Testis (tissue), 3 donors: ENCODE data around the gene CTBP1. TPM values are rescaled to one million over a fixed set of nuclear protein-coding genes. Genes with fewer than 3 reads are reported as not detected.

Source experiments
- DNase-seq: peaks from one replicate; pipeline ENCODE4 v3.0.0-alpha.2; 2019
- H3K27ac ChIP-seq, 2 donors: fragments of 200-600 bp; sonication (generic); one replicate each; pipeline ENCODE4 v1.5.1; 2019
- H3K27me3 ChIP-seq: fragments of 200-600 bp; sonication (generic); one replicate; pipeline ENCODE4 v1.5.1; 2019
- H3K36me3 ChIP-seq: fragments of 200-600 bp; sonication (generic); one replicate; pipeline ENCODE4 v1.5.1; 2017; ENCODE audit warnings: low read depth; ENCODE audit errors: missing control alignments
- H3K4me1 ChIP-seq: fragments of 200-600 bp; sonication (generic); one replicate; pipeline ENCODE4 v1.5.1; 2019
- H3K4me3 ChIP-seq, 2 donors: fragments of 200-600 bp; sonication (generic); one replicate each; pipeline ENCODE4 v1.5.1; 2017 to 2019
- H3K9me3 ChIP-seq: fragments of 200-600 bp; sonication (generic); one replicate; pipeline ENCODE4 v1.5.1; 2017
- CTCF ChIP-seq, 3 experiments: fragments of 450-650 bp in 2 of 3; fragments of 200-600 bp in 1 of 3; sonication (generic) in 1 of 3; IDR thresholded peaks; one replicate each; pipeline ENCODE4 v1.5.1; 2016 to 2019; ENCODE audit warnings: antibody characterized with exemption in 3 of 3, mild to moderate bottlenecking in 2 of 3, moderate library complexity in 1 of 3
- POLR2A ChIP-seq: fragments of 450-650 bp; IDR thresholded peaks from one replicate; pipeline ENCODE4 v1.6.1; 2017; ENCODE audit warnings: antibody characterized with exemption, mild to moderate bottlenecking, moderate library complexity
- WGBS, 2 donors: methylation state at CpG; one replicate each; pipeline ENCODE4 v1.1.5; 2018; 5-methylcytosine and 5-hydroxymethylcytosine counted together
- intact Hi-C: fragments of 100-400 bp; cut with DNase I; formaldehyde crosslinking; loops from one replicate; pipeline ENCODE4 v1.15.1; 2023; ENCODE audit warnings: low total_unique reads
- polyA plus RNA-seq: library from polyadenylated mRNA; stranded (reverse); fragments of 350-450 nt; fragmentation: Illumina TruSeq; extraction: RNeasy Lipid Tissue Mini Kit (QIAGEN cat#74804); gene quantifications from one replicate; pipeline ENCODE4 v1.2.3, GENCODE V29; 2014; ENCODE audit warnings: low read depth, low replicate concordance; ENCODE audit not compliant: insufficient read depth
- total RNA-seq, 2 donors: library from RNA; depleted of rRNA; stranded (reverse); fragments of >200 nt; gene quantifications; one replicate each; pipeline ENCODE4 v1.2.3, GENCODE V29; 2016

The CTBP1 gene
- total and polyA plus RNA-seq, 3 donors from 2014 or later = 72.6 to 245 (median 240) TPM

GRCh38 chr4:1199556-1200331 lies 49.2 kb downstream of the CTBP1 start:
- Histone ChIP-seq H3K4me3 (no peak overlapping the region), H3K27ac (no peak overlapping the region), H3K4me1 (no peaks in the 10 kb centered on the region), H3K9me3 (no peaks in the 10 kb centered on the region), H3K36me3 (no peaks in the 10 kb centered on the region), H3K27me3 (no peaks in the 10 kb centered on the region)
- DNase-seq = peak; percentile 11
- intact Hi-C loops = no loop called here
- WGBS, 2 donors = 75 to 89% methylated on average over 25 to 27 of the region's 27 CpGs
- TF ChIP-seq CTCF (IDR thresholded peaks at IDR 0.05) (no peak), POLR2A (no peak)

GRCh38 chr4:1198098-1198844 lies 50.7 kb downstream of the CTBP1 start:
- H3K9me3 ChIP-seq = no peaks in the 10 kb centered on the region
- no peak overlapping the region for H3K4me3 ChIP-seq
- H3K27ac ChIP-seq = no peak overlapping the region
- no peaks in the 10 kb centered on the region for H3K36me3 ChIP-seq
- WGBS, 2 donors = 86 to 90% methylated on average over 24 of the region's 24 CpGs
- H3K4me1 ChIP-seq = peaks cover 9% of the 10 kb centered on the region
- peak; percentile 11 for DNase-seq
- H3K27me3 ChIP-seq = no peaks in the 10 kb centered on the region
- TF ChIP-seq CTCF (IDR thresholded peaks at IDR 0.05) (no peak), POLR2A (no peak)
- intact Hi-C loops = no loop called here

- Histone ChIP-seq H3K4me1 (peaks cover 25% of the 10 kb centered on the region), H3K36me3 (no peaks in the 10 kb centered on the region), H3K27me3 (no peaks in the 10 kb centered on the region), H3K27ac (no peak overlapping the region), H3K9me3 (no peaks in the 10 kb centered on the region), H3K4me3 (no peak overlapping the region)
- intact Hi-C loops = no loop called here
- no peak for TF ChIP-seq POLR2A
- no peak for TF ChIP-seq CTCF (IDR thresholded peaks at IDR 0.05)
- no peak for DNase-seq
- 89 to 90% methylated on average over 11 to 13 of the region's 13 CpGs for WGBS, 2 donors
These were observed 52.3 kb downstream of the CTBP1 start for GRCh38 chr4:1196421-1197183.

GRCh38 chr4:1195891-1196401 lies 53.0 kb downstream of the CTBP1 start:
- Histone ChIP-seq H3K27ac (no peak overlapping the region), H3K4me3 (no peak overlapping the region), H3K36me3 (no peaks in the 10 kb centered on the region), H3K27me3 (no peaks in the 10 kb centered on the region), H3K4me1 (peaks cover 27% of the 10 kb centered on the region), H3K9me3 (no peaks in the 10 kb centered on the region)
- intact Hi-C loops = no loop called here
- TF ChIP-seq CTCF (IDR thresholded peaks at IDR 0.05) (no peak), POLR2A (no peak)
- no peak for DNase-seq
- 82 to 88% methylated on average over 13 to 16 of the region's 16 CpGs for WGBS, 2 donors
